ENCODE measurements around the gene WDR77.

WDR77 gene

DNA sequence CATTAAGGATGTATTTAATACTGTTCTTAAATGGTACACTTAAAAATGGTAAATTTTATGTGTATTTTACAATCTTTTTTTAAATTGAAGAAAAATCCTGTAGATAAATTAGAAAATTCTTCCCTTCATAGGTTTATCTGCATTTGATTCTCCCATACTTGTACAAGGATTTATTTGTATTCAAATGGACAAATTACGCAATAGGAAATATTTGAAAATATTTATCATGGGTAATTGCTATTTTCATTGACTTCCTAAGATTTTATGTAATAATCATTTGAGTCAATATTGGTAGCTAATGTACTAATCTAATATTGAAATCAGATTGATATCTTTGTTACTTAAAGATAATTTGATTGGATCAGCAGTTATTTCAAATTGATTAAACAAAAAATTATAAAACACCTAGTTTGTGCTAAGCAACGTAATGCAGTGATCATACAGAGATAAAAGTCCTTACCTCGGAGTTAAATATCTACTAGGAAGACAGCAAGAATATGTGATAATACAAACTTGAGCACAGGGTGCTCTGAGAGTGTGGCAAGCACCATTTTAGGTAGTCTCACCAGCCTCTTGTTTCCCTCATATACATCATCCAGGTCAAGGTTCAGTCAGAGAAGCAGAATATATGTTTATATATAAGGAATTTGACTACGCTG, 13.4 kb upstream of the WDR77 start:
- Mint-ChIP-seq H3K27me3 (ENCODE audit: low read depth) (no peaks in the 10 kb centered on the region), H3K4me1 (ENCODE audit: low read depth) (peaks cover 11% of the 10 kb centered on the region), H3K4me3 (no peak overlapping the region), H3K27ac (no peak overlapping the region), H3K9me3 (no peaks in the 10 kb centered on the region), H3K36me3 (ENCODE audit: low read depth) (peaks cover 56% of the 10 kb centered on the region)
- no peak for DNase-seq (ENCODE audit: low spot score)

- Mint-ChIP-seq H3K36me3 (ENCODE audit: low read depth) (peaks cover 60% of the 10 kb centered on the region), H3K27ac (no peak overlapping the region), H3K4me3 (no peak overlapping the region), H3K9me3 (no peaks in the 10 kb centered on the region), H3K4me1 (ENCODE audit: low read depth) (peaks cover 12% of the 10 kb centered on the region), H3K27me3 (ENCODE audit: low read depth) (no peaks in the 10 kb centered on the region)
- no peak for DNase-seq (ENCODE audit: low spot score)
Measured at GRCh38 chr1:111461765-111462164, 12.7 kb upstream of the WDR77 start.

DNA sequence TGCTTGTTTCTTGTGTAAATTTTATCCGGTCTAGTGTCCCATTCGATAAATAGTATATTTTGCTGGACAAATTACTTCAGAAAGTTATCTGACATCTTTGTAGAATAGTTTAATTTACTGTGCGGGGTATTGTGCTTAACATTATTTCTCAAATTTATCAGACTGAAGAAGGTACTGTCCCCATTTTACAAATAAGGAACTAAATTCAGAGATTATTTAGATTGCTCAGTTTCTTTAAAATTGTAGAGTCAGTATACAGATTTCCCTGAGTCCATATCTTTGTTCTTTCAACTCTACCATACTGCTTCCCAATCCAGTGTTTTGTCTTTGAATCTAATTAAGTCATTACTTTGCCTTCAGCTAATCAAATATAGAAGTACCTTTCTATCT, 6.6 kb upstream of the WDR77 start:
- peaks cover 52% of the 10 kb centered on the region for H3K4me1 Mint-ChIP-seq (ENCODE audit: low read depth)
- no peaks in the 10 kb centered on the region for H3K9me3 Mint-ChIP-seq
- DNase-seq (ENCODE audit: low spot score): no peak
- no peaks in the 10 kb centered on the region for H3K27me3 Mint-ChIP-seq (ENCODE audit: low read depth)
- peaks cover 73% of the 10 kb centered on the region for H3K36me3 Mint-ChIP-seq (ENCODE audit: low read depth)
- H3K4me3 Mint-ChIP-seq: peak overlapping the region; percentile 52
- H3K27ac Mint-ChIP-seq: peak overlapping the region; percentile 47

GRCh38 chr1:111454859-111455641, 6.0 kb upstream of the WDR77 start:
- H3K4me3 Mint-ChIP-seq: peak overlapping the region; percentile 52
- peaks cover 52% of the 10 kb centered on the region for H3K4me1 Mint-ChIP-seq (ENCODE audit: low read depth)
- no peaks in the 10 kb centered on the region for H3K27me3 Mint-ChIP-seq (ENCODE audit: low read depth)
- DNase-seq (ENCODE audit: low spot score): no peak
- H3K9me3 Mint-ChIP-seq: no peaks in the 10 kb centered on the region
- H3K36me3 Mint-ChIP-seq (ENCODE audit: low read depth): peaks cover 73% of the 10 kb centered on the region
- peak overlapping the region; percentile 47 for H3K27ac Mint-ChIP-seq

- no peak overlapping the region for H3K27ac Mint-ChIP-seq
- peak overlapping the region; percentile 31 for H3K4me3 Mint-ChIP-seq
- H3K27me3 Mint-ChIP-seq (ENCODE audit: low read depth): no peaks in the 10 kb centered on the region
- peaks cover 52% of the 10 kb centered on the region for H3K4me1 Mint-ChIP-seq (ENCODE audit: low read depth)
- no peak for DNase-seq (ENCODE audit: low spot score)
- H3K9me3 Mint-ChIP-seq: no peaks in the 10 kb centered on the region
- H3K36me3 Mint-ChIP-seq (ENCODE audit: low read depth): peaks cover 70% of the 10 kb centered on the region
Measured at GRCh38 chr1:111453706-111454105, 4.7 kb upstream of the WDR77 start.

- no peaks in the 10 kb centered on the region for H3K27me3 Mint-ChIP-seq (ENCODE audit: low read depth)
- H3K4me1 Mint-ChIP-seq (ENCODE audit: low read depth): peaks cover 57% of the 10 kb centered on the region
- H3K4me3 Mint-ChIP-seq: no peak overlapping the region
- H3K27ac Mint-ChIP-seq: no peak overlapping the region
- peaks cover 61% of the 10 kb centered on the region for H3K36me3 Mint-ChIP-seq (ENCODE audit: low read depth)
- no peak for DNase-seq (ENCODE audit: low spot score)
- H3K9me3 Mint-ChIP-seq: no peaks in the 10 kb centered on the region
Measured at GRCh38 chr1:111452581-111452980, 3.5 kb upstream of the WDR77 start.

- Mint-ChIP-seq H3K4me3 (peak overlapping the region; percentile 99), H3K4me1 (ENCODE audit: low read depth) (peaks cover 59% of the 10 kb centered on the region), H3K27ac (peak overlapping the region; percentile 97), H3K9me3 (no peaks in the 10 kb centered on the region), H3K36me3 (ENCODE audit: low read depth) (peaks cover 54% of the 10 kb centered on the region), H3K27me3 (ENCODE audit: low read depth) (no peaks in the 10 kb centered on the region)
- no peak for DNase-seq (ENCODE audit: low spot score)
Measured at GRCh38 chr1:111450185-111450584, 1.1 kb upstream of the WDR77 start.

DNA sequence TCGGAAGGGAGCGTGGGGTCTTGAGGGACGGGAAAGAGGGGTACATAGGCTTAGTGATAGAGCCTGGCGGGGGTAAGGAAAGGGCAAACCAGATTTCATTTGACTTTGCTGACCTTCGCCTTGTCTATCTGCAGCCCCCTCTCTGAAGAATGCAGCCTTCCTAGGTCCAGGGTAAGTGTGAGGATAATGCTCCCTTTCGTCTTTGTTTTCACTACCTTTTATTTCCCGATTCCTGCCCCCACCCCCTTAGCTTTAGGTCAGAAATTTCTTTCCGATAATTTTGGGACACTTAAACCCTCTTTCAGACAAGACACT, 604 bp upstream of the WDR77 start:
- H3K4me3 Mint-ChIP-seq: peak overlapping the region; percentile 99
- peaks cover 53% of the 10 kb centered on the region for H3K36me3 Mint-ChIP-seq (ENCODE audit: low read depth)
- no peaks in the 10 kb centered on the region for H3K9me3 Mint-ChIP-seq
- no peaks in the 10 kb centered on the region for H3K27me3 Mint-ChIP-seq (ENCODE audit: low read depth)
- no peak for DNase-seq (ENCODE audit: low spot score)
- peak overlapping the region; percentile 97 for H3K27ac Mint-ChIP-seq
- H3K4me1 Mint-ChIP-seq (ENCODE audit: low read depth): peaks cover 54% of the 10 kb centered on the region

GRCh38 chr1:111448482-111448917, 556 bp downstream of the WDR77 start:
- Mint-ChIP-seq H3K27ac (peak overlapping the region; percentile 74), H3K4me1 (ENCODE audit: low read depth) (peaks cover 47% of the 10 kb centered on the region), H3K4me3 (peak overlapping the region; percentile 99), H3K27me3 (ENCODE audit: low read depth) (no peaks in the 10 kb centered on the region), H3K9me3 (no peaks in the 10 kb centered on the region), H3K36me3 (ENCODE audit: low read depth) (peaks cover 55% of the 10 kb centered on the region)
- peak; percentile 26 for DNase-seq (ENCODE audit: low spot score)

DNA sequence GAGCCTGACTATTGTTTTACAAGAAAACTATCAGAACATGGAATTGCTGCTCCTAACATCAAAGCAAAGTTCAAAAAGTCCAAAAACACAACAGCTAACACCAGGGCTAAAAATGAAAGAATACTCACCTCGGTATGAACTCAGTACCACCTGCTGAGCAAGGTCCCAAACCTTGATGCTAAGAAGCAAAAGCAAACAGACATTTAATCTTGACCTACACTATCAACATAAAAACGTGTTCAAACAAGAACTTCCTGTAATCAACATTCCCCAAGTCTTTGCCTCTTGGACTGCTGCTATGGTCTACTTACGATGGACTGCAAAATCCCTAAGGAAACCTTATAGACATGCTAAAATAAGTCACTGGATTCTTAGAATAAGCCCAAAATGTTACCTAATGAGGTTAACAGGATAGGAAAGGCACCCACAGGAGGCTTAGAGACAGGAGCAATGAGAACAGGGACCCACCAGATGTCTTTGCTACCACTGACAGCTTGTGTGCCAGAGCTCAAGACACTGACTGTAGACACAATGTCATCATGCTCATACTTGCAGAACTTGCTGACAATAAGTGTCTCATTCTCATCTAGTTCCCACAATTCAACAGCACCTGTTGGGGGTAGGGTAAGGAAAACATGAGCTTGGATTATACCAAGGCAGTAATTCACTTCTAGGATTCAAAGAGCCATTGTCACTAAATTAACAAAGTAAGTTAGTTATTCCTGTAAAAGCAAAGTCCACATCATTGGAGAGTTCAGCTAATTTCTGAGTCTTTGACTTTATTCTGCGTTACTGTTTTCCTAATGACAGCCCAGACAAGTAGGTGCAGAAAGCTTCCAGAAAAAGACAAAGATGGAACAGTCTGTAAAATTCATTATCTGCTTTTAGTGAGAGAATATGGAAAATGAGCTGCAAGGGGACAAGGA, 1.8 kb downstream of the WDR77 start:
- Mint-ChIP-seq H3K9me3 (no peaks in the 10 kb centered on the region), H3K4me1 (ENCODE audit: low read depth) (peaks cover 38% of the 10 kb centered on the region), H3K36me3 (ENCODE audit: low read depth) (peaks cover 64% of the 10 kb centered on the region), H3K27me3 (ENCODE audit: low read depth) (no peaks in the 10 kb centered on the region), H3K27ac (peak overlapping the region; percentile 32), H3K4me3 (peak overlapping the region; percentile 99)
- DNase-seq (ENCODE audit: low spot score): no peak

DNA sequence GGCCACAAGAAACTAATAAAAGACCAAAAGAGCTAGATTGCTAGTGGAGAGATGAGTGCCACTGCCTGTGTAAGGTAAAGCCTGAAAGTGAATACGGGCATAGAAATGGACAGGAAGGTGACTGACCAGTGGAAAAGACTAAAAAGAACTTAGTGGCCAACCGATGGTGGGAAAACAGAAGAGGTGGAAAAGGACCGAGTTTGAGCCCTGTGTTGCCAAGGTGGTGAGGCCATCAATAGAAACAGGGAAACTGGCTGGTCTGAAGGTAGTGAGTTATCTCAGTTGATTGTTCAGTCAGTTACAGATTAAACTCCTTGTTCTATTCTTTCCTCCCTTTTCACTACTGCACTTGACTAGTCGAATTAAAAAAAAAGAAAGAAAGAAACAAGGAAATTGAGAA, 2.5 kb downstream of the WDR77 start:
- H3K9me3 Mint-ChIP-seq: no peaks in the 10 kb centered on the region
- peak overlapping the region; percentile 99 for H3K4me3 Mint-ChIP-seq
- DNase-seq (ENCODE audit: low spot score): no peak
- H3K36me3 Mint-ChIP-seq (ENCODE audit: low read depth): peaks cover 62% of the 10 kb centered on the region
- H3K4me1 Mint-ChIP-seq (ENCODE audit: low read depth): peaks cover 35% of the 10 kb centered on the region
- peak overlapping the region; percentile 28 for H3K27ac Mint-ChIP-seq
- H3K27me3 Mint-ChIP-seq (ENCODE audit: low read depth): no peaks in the 10 kb centered on the region

DNA sequence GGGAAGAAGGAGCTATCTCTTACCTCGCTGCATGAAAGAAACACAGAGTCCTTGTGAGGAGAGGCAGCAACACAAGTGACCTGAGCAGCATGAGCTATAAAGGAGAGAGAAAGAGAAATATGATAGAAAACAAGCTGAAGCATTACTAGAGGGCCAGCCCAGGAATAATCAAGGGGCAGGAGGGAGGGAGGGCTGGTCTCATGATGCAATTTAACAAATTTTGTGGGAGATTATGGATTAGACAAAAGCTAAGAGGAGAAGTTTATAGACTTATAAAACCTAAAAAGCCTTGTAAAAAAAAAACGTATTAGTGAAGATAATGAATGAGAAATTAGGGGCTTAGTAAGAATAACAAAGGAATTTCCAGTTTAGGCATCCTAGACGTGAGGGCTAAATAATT, 5.0 kb downstream of the WDR77 start:
- Mint-ChIP-seq H3K27ac (no peak overlapping the region), H3K4me1 (ENCODE audit: low read depth) (peaks cover 30% of the 10 kb centered on the region)

GRCh38 chr1:111442457-111442856, 6.6 kb downstream of the WDR77 start:
- peaks cover 66% of the 10 kb centered on the region for H3K36me3 Mint-ChIP-seq (ENCODE audit: low read depth)
- DNase-seq (ENCODE audit: low spot score): no peak
- no peaks in the 10 kb centered on the region for H3K27me3 Mint-ChIP-seq (ENCODE audit: low read depth)
- no peak overlapping the region for H3K4me3 Mint-ChIP-seq
- peaks cover 20% of the 10 kb centered on the region for H3K4me1 Mint-ChIP-seq (ENCODE audit: low read depth)
- H3K9me3 Mint-ChIP-seq: no peaks in the 10 kb centered on the region
- no peak overlapping the region for H3K27ac Mint-ChIP-seq

More for the DNA sequence above, 5.0 kb downstream of the WDR77 start:
- DNase-seq (ENCODE audit: low spot score): no peak
- peaks cover 61% of the 10 kb centered on the region for H3K36me3 Mint-ChIP-seq (ENCODE audit: low read depth)
- no peak overlapping the region for H3K4me3 Mint-ChIP-seq
- no peaks in the 10 kb centered on the region for H3K9me3 Mint-ChIP-seq
- H3K27me3 Mint-ChIP-seq (ENCODE audit: low read depth): no peaks in the 10 kb centered on the region
